HG03095 (cell line): ENCODE data around the gene UGT1A6.
"Not testable (repeated sequence)": the region's sequence is repeated elsewhere in the genome, so short reads cannot be mapped to it uniquely, and the experiment has no call there.

ENCODE experiments used
- ATAC-seq: cut with Tn5 transposase; IDR thresholded peaks from one replicate; pipeline ENCODE4 v1.9.1; 2021; ENCODE audit warnings: moderate library complexity; ENCODE audit not compliant: unreplicated experiment

The UGT1A6 gene

GRCh38 chr2:233684640-233685039 is 8.1 kb upstream of the UGT1A6 start:
- no peak for ATAC-seq

- no peak for ATAC-seq
Measured at GRCh38 chr2:233686928-233687327, 5.8 kb upstream of the UGT1A6 start.

GRCh38 chr2:233688341-233688740 is 4.3 kb upstream of the UGT1A6 start:
- ATAC-seq, result no peak

GRCh38 chr2:233689031-233689430 is 3.7 kb upstream of the UGT1A6 start:
- no peak for ATAC-seq

- no peak for ATAC-seq
Measured at GRCh38 chr2:233689501-233689900, 3.2 kb upstream of the UGT1A6 start.

GRCh38 chr2:233690444-233690843 is 2.2 kb upstream of the UGT1A6 start:
- no peak for ATAC-seq

- ATAC-seq, result no peak
Measured at GRCh38 chr2:233691443-233692433, 952 bp upstream of the UGT1A6 start.

- no peak for ATAC-seq
Measured at GRCh38 chr2:233693963-233694362, 1.3 kb downstream of the UGT1A6 start.

- ATAC-seq, result no peak
Measured at GRCh38 chr2:233698740-233699139, 6.0 kb downstream of the UGT1A6 start.

- ATAC-seq, result no peak
Measured at GRCh38 chr2:233699424-233700027, 6.8 kb downstream of the UGT1A6 start.

GRCh38 chr2:233700028-233700635 is 7.4 kb downstream of the UGT1A6 start:
- ATAC-seq, result no peak

- ATAC-seq, result not testable (repeated sequence)
Measured at GRCh38 chr2:233700842-233701241, 8.2 kb downstream of the UGT1A6 start.

- no peak for ATAC-seq
Measured at GRCh38 chr2:233702238-233702637, 9.5 kb downstream of the UGT1A6 start.

- ATAC-seq, result no peak
Measured at GRCh38 chr2:233705911-233706506, 13.3 kb downstream of the UGT1A6 start.

- ATAC-seq, result no peak
Measured at GRCh38 chr2:233706720-233707119, 14.0 kb downstream of the UGT1A6 start.

- ATAC-seq, result no peak
Measured at GRCh38 chr2:233707940-233708644, 15.4 kb downstream of the UGT1A6 start.

- no peak for ATAC-seq
Measured at GRCh38 chr2:233708942-233709341, 16.3 kb downstream of the UGT1A6 start.

GRCh38 chr2:233711312-233712008 is 18.8 kb downstream of the UGT1A6 start:
- ATAC-seq, result no peak

- no peak for ATAC-seq
Measured at GRCh38 chr2:233712611-233713261, 20.0 kb downstream of the UGT1A6 start, which contains the start of gene UGT1A5. Gene UGT1A5 (plus strand): TSS chr2:233712907. CDS start chr2:233712992, 85 bp downstream.

- no peak for ATAC-seq
Measured at GRCh38 chr2:233713262-233713615, 20.5 kb downstream of the UGT1A6 start.
